NCI-H2196 treated with DMSO at 0.1 percent for 48 hours (cell line): ENCODE results near the gene WDFY2.
"Not testable (repeated sequence)": the region's sequence is repeated elsewhere in the genome, so short reads cannot be mapped to it uniquely, and the experiment has no call there.

Experiments used
- DNase-seq: peaks from one replicate; lab custom pipeline; 2025; ENCODE audit not compliant: unreplicated experiment; lab: John Stamatoyannopoulos, UW

The WDFY2 gene, protein sequence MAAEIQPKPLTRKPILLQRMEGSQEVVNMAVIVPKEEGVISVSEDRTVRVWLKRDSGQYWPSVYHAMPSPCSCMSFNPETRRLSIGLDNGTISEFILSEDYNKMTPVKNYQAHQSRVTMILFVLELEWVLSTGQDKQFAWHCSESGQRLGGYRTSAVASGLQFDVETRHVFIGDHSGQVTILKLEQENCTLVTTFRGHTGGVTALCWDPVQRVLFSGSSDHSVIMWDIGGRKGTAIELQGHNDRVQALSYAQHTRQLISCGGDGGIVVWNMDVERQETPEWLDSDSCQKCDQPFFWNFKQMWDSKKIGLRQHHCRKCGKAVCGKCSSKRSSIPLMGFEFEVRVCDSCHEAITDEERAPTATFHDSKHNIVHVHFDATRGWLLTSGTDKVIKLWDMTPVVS

GRCh38 chr13:51583875-51584730 is at the start of gene WDFY2:
Gene WDFY2, plus strand, starts transcription at chr13:51584462. Its CDS starts 226 bp downstream, at chr13:51584688.
- DNase-seq = peak; percentile 95

GRCh38 chr13:51538591-51539179 is 45.6 kb upstream of the WDFY2 start:
- DNase-seq = no peak

DNA sequence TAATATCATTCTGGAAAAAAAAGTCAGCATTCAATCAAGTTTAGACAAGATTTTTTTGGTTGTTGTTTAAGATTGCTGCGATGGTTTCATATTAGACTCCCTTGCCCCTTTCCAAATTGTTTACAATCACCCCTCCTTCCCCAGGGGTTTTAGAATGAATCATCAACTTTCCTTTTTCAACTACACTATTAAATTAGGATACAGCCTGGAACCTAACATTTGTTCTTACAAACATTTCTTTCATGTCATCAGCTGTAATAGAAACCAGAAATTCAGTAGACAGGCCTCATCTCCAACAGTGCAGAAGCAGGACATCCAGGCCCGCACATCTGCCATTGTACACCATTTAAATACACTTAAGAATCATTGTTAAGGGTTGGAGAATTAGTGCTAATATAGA is 44.4 kb upstream of the WDFY2 start:
- DNase-seq = no peak

DNA sequence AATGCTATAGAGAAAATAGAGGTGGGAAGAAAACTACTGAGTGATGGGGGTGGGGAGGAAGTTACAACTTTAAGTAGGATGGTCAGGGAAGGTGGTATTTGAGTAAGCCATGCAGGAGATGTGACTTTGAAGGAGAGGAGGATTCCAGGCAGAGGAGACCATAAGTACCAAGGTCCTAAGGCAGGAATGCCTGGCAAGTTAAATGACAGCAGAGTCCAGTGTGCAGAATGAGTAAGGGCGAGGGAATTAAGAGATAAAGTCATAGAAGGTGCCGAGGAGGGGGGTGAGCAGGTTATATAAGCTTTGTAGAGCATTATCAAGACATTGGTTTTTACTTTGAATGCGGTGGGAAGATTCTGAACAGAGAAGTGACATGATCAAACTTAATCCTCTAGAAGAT is 43.2 kb upstream of the WDFY2 start:
- DNase-seq = no peak

GRCh38 chr13:51541809-51542258 is 42.4 kb upstream of the WDFY2 start:
- DNase-seq = no peak

DNA sequence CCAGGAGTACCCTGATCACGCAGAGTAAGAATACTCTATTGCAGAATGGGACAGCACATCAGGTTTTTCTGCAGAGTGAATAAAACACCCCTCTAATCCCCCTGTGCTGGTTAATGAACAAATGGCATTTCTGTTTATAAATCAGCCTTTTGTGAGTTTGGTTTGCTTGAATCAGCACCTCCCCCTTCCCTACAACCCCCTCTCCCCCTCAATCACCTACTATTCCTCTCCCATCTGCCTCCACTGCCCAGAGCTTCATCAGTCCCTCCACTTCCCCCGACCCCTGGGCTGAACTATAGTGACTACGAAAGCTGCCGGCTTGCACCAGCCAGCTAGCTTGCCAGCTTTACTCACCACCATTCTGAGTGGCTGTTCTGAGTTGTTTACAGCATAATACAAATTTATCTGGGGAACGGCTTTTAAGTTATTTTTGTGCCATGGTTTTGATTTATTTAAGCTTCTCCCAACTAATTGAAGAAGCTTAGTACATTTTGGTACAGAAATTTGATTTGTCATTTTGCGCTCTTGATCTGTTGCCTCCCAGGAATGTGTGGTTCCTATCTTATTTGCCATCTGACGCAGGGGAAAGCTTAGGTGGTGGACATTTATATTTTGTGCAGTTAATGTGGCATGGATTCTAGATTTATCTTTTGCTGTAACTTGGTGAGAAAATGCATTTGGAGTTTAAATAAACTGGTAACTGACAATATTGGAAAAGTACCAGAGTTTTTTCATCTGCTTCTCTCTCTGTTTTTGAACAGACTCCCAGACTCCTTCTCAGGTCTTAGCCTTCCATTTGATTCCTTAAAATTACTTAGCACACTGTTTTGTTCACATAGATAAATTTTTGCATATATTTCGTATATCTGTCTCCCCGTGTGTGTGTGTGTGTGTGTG is 41.7 kb upstream of the WDFY2 start:
- no peak for DNase-seq

DNA sequence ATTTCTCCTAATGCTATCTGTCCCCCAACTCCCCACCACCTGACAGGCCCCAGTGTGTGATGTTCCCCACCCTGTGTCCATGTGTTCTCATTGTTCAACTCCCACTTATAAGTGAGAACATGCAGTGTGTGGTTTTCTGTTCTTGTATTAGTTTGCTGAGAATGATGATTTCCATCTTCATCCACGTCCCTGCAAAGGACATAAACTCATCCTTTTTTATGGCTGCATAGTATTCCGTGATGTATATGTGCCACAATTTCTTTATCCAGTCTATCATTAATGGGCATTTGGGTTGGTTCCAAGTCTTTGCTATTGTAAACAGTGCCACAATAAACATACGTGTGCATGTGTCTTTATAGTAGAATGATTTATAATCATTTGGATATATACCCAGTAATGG is 38.8 kb upstream of the WDFY2 start:
- DNase-seq = not testable (repeated sequence)

GRCh38 chr13:51547425-51548176 is 36.7 kb upstream of the WDFY2 start:
- DNase-seq = no peak

DNA sequence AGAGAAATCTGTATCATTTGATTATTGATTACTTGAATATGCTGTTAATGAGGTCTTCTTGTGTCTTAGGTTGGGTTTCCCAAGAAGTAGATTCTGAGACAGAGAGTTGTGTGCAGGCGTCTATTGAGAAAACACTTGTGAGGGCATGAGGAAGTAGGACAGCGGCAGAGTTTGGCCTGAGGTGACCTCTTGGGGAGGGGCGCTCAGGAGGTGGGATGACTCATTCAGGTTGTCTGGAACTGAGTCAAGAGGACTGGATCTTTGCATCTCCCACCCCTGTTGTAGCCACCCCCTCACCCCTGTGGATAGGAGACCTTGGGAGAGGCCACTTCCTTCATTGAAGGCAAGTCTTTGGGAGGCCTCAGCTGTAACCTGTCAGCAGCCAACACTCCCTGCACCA is 35.2 kb upstream of the WDFY2 start:
- DNase-seq = no peak

- DNase-seq = no peak
These were observed 34.7 kb upstream of the WDFY2 start for GRCh38 chr13:51549593-51549992.

GRCh38 chr13:51550151-51550550 is 34.1 kb upstream of the WDFY2 start:
- no peak for DNase-seq

- DNase-seq = no peak
These were observed 32.8 kb upstream of the WDFY2 start for GRCh38 chr13:51551416-51551815.

- DNase-seq = no peak
These were observed 32.2 kb upstream of the WDFY2 start for GRCh38 chr13:51552027-51552426.

GRCh38 chr13:51553531-51553930 is 30.7 kb upstream of the WDFY2 start:
- DNase-seq = no peak

GRCh38 chr13:51556740-51557139 is 27.5 kb upstream of the WDFY2 start:
- DNase-seq = no peak

DNA sequence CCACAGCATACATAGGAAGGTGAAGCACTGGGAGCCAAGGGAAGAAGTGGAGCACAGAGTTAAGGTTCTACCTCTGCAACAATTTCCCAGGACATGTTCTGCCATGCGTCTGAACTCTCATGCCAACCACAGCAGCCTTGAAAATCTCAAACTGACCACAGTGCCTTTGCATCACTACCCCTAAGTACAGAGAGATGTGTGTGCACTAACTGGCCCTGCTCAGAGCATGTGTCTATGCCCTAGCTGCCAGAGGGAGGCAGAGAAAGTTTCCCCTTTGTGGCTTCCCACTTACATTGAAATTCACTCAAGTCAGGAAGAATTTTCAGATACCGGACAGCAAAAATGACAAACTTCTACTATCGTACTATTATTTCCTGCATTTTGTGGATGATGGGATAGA is 26.8 kb upstream of the WDFY2 start:
- no peak for DNase-seq

DNA sequence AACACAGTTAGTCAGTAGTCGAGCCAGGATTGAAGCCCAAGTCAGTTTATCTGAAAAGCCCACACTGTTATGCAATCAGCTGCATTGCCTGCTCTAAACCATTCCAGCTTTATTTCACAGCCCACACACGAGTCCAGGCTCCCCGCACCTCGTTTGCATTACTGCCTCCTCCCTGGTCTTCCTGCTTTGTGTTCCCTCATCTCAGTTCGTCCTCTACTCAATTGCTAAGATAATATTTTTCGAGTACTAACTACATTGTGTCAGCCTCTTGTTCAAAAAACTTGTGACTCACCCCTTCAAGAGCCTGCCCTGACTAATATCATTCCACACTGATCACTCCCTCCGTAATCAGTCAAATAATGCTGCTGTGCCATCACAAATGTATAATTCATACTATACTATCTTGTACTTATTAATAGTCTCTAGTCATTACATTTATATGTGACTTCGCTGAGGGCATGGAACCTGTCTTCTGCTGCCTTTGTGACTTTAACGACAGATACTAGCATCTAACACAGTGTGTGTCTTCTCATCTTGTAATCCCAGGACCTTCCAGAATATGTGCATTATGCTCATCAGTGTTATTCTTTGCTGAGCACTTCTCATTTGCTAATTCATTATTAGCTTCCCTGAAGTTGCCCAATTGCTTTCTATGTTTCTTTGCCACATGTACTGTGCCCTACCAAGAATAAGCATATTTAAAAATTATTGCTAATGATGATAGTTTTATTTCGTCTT is 26.2 kb upstream of the WDFY2 start:
- DNase-seq = no peak

DNA sequence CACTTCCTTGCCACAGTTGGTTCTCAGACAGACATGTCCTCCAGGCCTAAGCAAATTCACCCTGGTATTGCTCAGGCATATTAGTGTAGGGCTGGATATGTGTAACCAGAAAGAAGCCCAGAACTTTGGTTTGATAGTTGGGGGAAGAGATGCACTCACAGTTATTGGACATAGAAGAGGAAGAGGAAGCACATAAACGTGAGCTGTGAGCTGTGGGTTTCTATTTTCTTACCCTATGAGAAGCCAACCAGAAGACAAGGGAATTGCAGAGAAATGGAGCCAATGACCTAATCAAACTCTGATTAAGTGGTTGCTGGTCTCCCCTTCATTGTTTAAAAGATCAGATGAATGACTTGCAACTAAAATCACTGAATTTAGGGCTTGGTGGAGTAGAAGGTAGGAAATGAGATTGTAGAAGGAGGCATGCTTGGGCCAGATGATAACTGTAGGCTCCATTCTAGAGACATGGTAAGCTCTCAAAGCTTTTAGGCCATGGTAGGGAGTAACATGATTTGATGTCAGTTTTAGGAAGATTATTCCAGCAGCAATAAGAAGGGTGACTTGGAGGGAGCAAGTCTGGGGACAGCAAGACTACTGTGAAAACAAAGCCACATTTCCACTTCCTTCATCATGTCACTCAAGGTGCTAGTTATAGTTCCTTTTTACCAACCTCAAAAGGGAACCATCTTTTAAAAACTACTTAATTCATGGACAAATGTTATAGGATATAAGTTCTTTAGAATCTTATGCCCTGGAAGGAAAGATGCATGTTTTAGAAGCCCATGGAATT is 24.1 kb upstream of the WDFY2 start:
- no peak for DNase-seq
